ENCODE results near the gene NMNAT2.
A peak's percentile ranks its signal among the peaks of the same experiment; 100 is the strongest.
"Not testable (repeated sequence)": the region's sequence is repeated elsewhere in the genome, so short reads cannot be mapped to it uniquely, and the experiment has no call there.

Gene NMNAT2

DNA sequence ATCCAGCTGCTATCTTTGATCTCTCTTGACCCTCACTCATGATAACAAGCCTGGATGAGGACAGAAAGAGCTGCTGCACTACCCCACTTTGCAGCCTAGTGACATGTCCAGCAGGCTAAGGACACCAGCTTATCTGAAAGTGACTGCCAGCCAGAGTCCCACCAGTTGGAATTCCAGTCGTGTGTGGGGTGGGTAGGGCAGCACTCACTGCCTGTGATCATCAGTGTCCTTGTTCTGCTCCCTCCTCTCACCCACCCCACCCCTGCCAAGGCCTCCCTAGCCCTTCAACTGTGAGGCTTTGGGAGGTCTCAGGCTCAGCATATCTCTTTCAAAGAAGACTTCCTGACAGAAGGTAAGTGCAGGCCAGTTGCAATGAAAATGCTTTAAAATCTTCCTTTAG lies 15.5 kb upstream of the NMNAT2 start:
- Histone ChIP-seq H3K9me3 (replicated peaks in 1 of 2; ENCODE audit: control insufficient read depth in 2 of 2, insufficient read depth in 1 of 2, low read depth in 1 of 2, low read length in 2 of 2) (no peaks in the 10 kb centered on the region), H3K27ac (replicated peaks; ENCODE audit: low read length) (no peak overlapping the region), H2BK120ac (ENCODE audit: low read depth, low read length) (no peak overlapping the region), H3K4me2 (ENCODE audit: insufficient read depth, low read length, poor library complexity, severe bottlenecking) (no peak overlapping the region), H4K8ac (ENCODE audit: low read depth, low read length) (no peak overlapping the region), H3K4me1 (ENCODE audit: control insufficient read depth in 2 of 2, insufficient read depth in 1 of 2, low read depth in 1 of 2, low read length in 2 of 2) (peaks cover 0 to 2% of the 10 kb centered on the region in 2 donors), H3K79me1 (ENCODE audit: low read depth, low read length) (no peaks in the 10 kb centered on the region), H2BK12ac (ENCODE audit: low read length) (no peak overlapping the region), H3K27me3 (ENCODE audit: control insufficient read depth in 3 of 3, insufficient read depth in 3 of 3, low read depth in 1 of 3, low read length in 3 of 3) (no peaks in the 10 kb centered on the region), H2AK5ac (ENCODE audit: low read depth, low read length) (no peak overlapping the region), H4K91ac (ENCODE audit: low read depth, low read length, poor library complexity) (peak overlapping the region; percentile 2), H3K14ac (ENCODE audit: low read length) (no peak overlapping the region), H3K23ac (ENCODE audit: low read depth, low read length, poor library complexity) (no peak overlapping the region), H2BK5ac (ENCODE audit: low read length) (no peak overlapping the region), H3K4ac (ENCODE audit: low read length) (no peak overlapping the region), H2AFZ (ENCODE audit: low read length) (no peak overlapping the region), H2BK15ac (ENCODE audit: low read length) (no peak overlapping the region), H3K36me3 (replicated peaks in 1 of 2; ENCODE audit: control insufficient read depth in 2 of 2, insufficient read depth in 2 of 2, low read length in 2 of 2) (no peaks in the 10 kb centered on the region), H3K9ac (ENCODE audit: low read depth, low read length, poor library complexity) (no peak overlapping the region), H3K18ac (ENCODE audit: low read length) (no peak overlapping the region), H3K4me3 (ENCODE audit: low read length in 2 of 2) (no peak overlapping the region)
- no CpG with 5 or more reads among the region's 1 CpG for WGBS, 2 donors (ENCODE audit: extremely low coverage in 2 of 2, insufficient read length in 2 of 2, insufficient replicate concordance in 1 of 2)
- DNase-seq (ENCODE audit: low spot score): no peak

DNA sequence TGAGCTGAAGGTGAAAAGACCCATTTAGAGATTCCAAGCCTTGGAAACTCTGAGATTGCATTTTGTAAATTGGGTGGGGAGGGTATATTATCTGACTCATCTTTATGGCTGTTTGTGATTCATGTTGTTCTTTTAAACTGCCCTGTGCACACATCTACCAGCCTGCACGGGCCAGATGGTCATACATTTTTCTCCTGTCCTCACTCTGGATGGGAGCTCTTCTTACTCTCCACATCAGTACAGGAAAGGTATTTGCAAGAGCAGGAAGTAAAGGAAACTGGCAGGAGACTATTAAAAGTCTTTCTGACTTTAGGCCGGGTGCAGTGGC lies 14.3 kb upstream of the NMNAT2 start:
- Histone ChIP-seq H2BK5ac (ENCODE audit: low read length) (no peak overlapping the region), H3K36me3 (replicated peaks in 1 of 2; ENCODE audit: control insufficient read depth in 2 of 2, insufficient read depth in 2 of 2, low read length in 2 of 2) (no peaks in the 10 kb centered on the region), H3K23ac (ENCODE audit: low read depth, low read length, poor library complexity) (no peak overlapping the region), H2BK120ac (ENCODE audit: low read depth, low read length) (no peak overlapping the region), H3K18ac (ENCODE audit: low read length) (no peak overlapping the region), H3K4me2 (ENCODE audit: insufficient read depth, low read length, poor library complexity, severe bottlenecking) (no peak overlapping the region), H3K27ac (replicated peaks; ENCODE audit: low read length) (no peak overlapping the region), H4K91ac (ENCODE audit: low read depth, low read length, poor library complexity) (no peak overlapping the region), H2AFZ (ENCODE audit: low read length) (no peak overlapping the region), H3K4ac (ENCODE audit: low read length) (no peak overlapping the region), H3K4me1 (ENCODE audit: control insufficient read depth in 2 of 2, insufficient read depth in 1 of 2, low read depth in 1 of 2, low read length in 2 of 2) (peaks cover 0 to 2% of the 10 kb centered on the region in 2 donors), H3K9ac (ENCODE audit: low read depth, low read length, poor library complexity) (no peak overlapping the region), H3K4me3 (ENCODE audit: low read length in 2 of 2) (no peak overlapping the region), H3K79me1 (ENCODE audit: low read depth, low read length) (no peaks in the 10 kb centered on the region), H2BK12ac (ENCODE audit: low read length) (no peak overlapping the region), H3K27me3 (ENCODE audit: control insufficient read depth in 3 of 3, insufficient read depth in 3 of 3, low read depth in 1 of 3, low read length in 3 of 3) (no peaks in the 10 kb centered on the region), H2BK15ac (ENCODE audit: low read length) (no peak overlapping the region), H3K14ac (ENCODE audit: low read length) (no peak overlapping the region), H2AK5ac (ENCODE audit: low read depth, low read length) (no peak overlapping the region), H4K8ac (ENCODE audit: low read depth, low read length) (no peak overlapping the region), H3K9me3 (replicated peaks in 1 of 2; ENCODE audit: control insufficient read depth in 2 of 2, insufficient read depth in 1 of 2, low read depth in 1 of 2, low read length in 2 of 2) (no peaks in the 10 kb centered on the region)
- no peak for DNase-seq (ENCODE audit: low spot score)
- WGBS, 2 donors (ENCODE audit: extremely low coverage in 2 of 2, insufficient read length in 2 of 2, insufficient replicate concordance in 1 of 2): no CpG with 5 or more reads among the region's 2 CpGs

DNA sequence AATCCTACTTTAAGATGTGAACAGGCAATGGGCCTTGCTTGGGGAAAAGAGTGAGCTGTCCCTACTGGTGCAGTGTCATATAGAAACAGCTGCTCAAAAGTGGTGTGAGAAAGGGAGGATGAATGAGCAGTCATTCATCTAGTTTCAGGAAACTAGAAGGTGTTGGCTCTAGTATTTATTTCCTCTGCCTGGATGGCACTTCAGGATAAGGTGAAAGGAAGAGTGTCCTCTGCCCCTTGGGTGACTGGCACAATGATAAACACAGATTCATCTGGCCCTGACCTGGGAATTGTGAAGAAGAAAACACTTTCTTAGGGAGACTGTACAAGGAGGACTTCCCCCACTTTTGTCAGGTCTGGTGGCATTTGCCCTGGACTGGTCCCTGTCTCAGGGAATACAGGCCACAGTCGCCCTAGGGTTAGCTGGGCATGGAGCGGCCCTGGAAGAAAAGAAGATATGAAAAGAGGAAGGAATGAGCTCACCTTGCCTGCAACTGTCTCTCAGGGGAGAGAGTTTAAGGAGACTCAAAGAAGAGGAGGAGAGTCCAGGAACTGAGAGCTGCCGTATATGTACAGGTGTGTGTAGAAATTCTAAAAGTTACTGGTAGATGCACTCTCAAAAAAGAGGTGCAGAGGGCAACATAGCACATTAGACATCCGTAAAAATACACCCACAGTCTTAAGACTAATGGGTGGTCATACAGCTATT lies 13.8 kb upstream of the NMNAT2 start:
- Histone ChIP-seq H3K4me1 (ENCODE audit: control insufficient read depth in 2 of 2, insufficient read depth in 1 of 2, low read depth in 1 of 2, low read length in 2 of 2) (peaks cover 0 to 2% of the 10 kb centered on the region in 2 donors), H4K91ac (ENCODE audit: low read depth, low read length, poor library complexity) (no peak overlapping the region), H3K36me3 (replicated peaks in 1 of 2; ENCODE audit: control insufficient read depth in 2 of 2, insufficient read depth in 2 of 2, low read length in 2 of 2) (no peaks in the 10 kb centered on the region), H3K9me3 (replicated peaks in 1 of 2; ENCODE audit: control insufficient read depth in 2 of 2, insufficient read depth in 1 of 2, low read depth in 1 of 2, low read length in 2 of 2) (no peaks in the 10 kb centered on the region), H3K27ac (replicated peaks; ENCODE audit: low read length) (no peak overlapping the region), H2AK5ac (ENCODE audit: low read depth, low read length) (no peak overlapping the region), H2BK120ac (ENCODE audit: low read depth, low read length) (no peak overlapping the region), H2BK15ac (ENCODE audit: low read length) (no peak overlapping the region), H3K9ac (ENCODE audit: low read depth, low read length, poor library complexity) (no peak overlapping the region), H3K4ac (ENCODE audit: low read length) (no peak overlapping the region), H2BK12ac (ENCODE audit: low read length) (no peak overlapping the region), H2AFZ (ENCODE audit: low read length) (no peak overlapping the region), H3K4me2 (ENCODE audit: insufficient read depth, low read length, poor library complexity, severe bottlenecking) (no peak overlapping the region), H2BK5ac (ENCODE audit: low read length) (no peak overlapping the region), H3K14ac (ENCODE audit: low read length) (no peak overlapping the region), H3K23ac (ENCODE audit: low read depth, low read length, poor library complexity) (no peak overlapping the region), H3K18ac (ENCODE audit: low read length) (no peak overlapping the region), H3K27me3 (ENCODE audit: control insufficient read depth in 3 of 3, insufficient read depth in 3 of 3, low read depth in 1 of 3, low read length in 3 of 3) (no peaks in the 10 kb centered on the region), H3K4me3 (ENCODE audit: low read length in 2 of 2) (no peak overlapping the region), H3K79me1 (ENCODE audit: low read depth, low read length) (no peaks in the 10 kb centered on the region), H4K8ac (ENCODE audit: low read depth, low read length) (no peak overlapping the region)
- WGBS, 2 donors (ENCODE audit: extremely low coverage in 2 of 2, insufficient read length in 2 of 2, insufficient replicate concordance in 1 of 2): no CpG with 5 or more reads among the region's 4 CpGs
- DNase-seq (ENCODE audit: low spot score): no peak

DNA sequence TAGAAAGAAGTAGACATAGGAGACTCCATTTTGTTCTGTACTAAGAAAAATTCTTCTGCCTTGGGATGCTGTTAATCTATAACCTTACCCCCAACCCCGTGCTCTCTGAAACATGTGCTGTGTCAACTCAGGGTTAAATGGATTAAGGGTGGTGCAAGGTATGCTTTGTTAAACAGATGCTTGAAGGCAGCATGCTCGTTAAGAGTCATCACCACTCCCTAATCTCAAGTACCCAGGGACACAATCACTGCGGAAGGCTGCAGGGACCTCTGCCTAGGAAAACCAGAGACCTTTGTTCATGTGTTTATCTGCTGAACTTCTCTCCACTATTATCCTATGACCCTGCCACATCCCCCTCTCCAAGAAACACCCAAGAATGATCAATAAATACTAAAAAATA lies 9.4 kb upstream of the NMNAT2 start:
- H2BK5ac ChIP-seq (ENCODE audit: low read length); H3K9me3 ChIP-seq (replicated peaks in 1 of 2; ENCODE audit: control insufficient read depth in 2 of 2, insufficient read depth in 1 of 2, low read depth in 1 of 2, low read length in 2 of 2); H3K4ac ChIP-seq (ENCODE audit: low read length); H4K91ac ChIP-seq (ENCODE audit: low read depth, low read length, poor library complexity); H2BK120ac ChIP-seq (ENCODE audit: low read depth, low read length); H2AFZ ChIP-seq (ENCODE audit: low read length); H3K79me1 ChIP-seq (ENCODE audit: low read depth, low read length); H3K36me3 ChIP-seq (replicated peaks in 1 of 2; ENCODE audit: control insufficient read depth in 2 of 2, insufficient read depth in 2 of 2, low read length in 2 of 2); H2BK15ac ChIP-seq (ENCODE audit: low read length); H3K18ac ChIP-seq (ENCODE audit: low read length); H3K23ac ChIP-seq (ENCODE audit: low read depth, low read length, poor library complexity); H3K27ac ChIP-seq (replicated peaks; ENCODE audit: low read length); H3K27me3 ChIP-seq (ENCODE audit: control insufficient read depth in 3 of 3, insufficient read depth in 3 of 3, low read depth in 1 of 3, low read length in 3 of 3); H3K9ac ChIP-seq (ENCODE audit: low read depth, low read length, poor library complexity); H2BK12ac ChIP-seq (ENCODE audit: low read length); H3K14ac ChIP-seq (ENCODE audit: low read length); H3K4me3 ChIP-seq (ENCODE audit: low read length in 2 of 2); H3K4me2 ChIP-seq (ENCODE audit: insufficient read depth, low read length, poor library complexity, severe bottlenecking); H4K8ac ChIP-seq (ENCODE audit: low read depth, low read length); H2AK5ac ChIP-seq (ENCODE audit: low read depth, low read length); H3K4me1 ChIP-seq (ENCODE audit: control insufficient read depth in 2 of 2, insufficient read depth in 1 of 2, low read depth in 1 of 2, low read length in 2 of 2); DNase-seq (ENCODE audit: low spot score): not testable (repeated sequence)
- no CpG with 5 or more reads among the region's 3 CpGs for WGBS, 2 donors (ENCODE audit: extremely low coverage in 2 of 2, insufficient read length in 2 of 2, insufficient replicate concordance in 1 of 2)
